ENCODE data around the gene USP15.

Gene USP15

GRCh38 chr12:62221107-62221506 is 39.1 kb upstream of the USP15 start:
- no peak for DNase-seq (ENCODE audit: low read depth)
- no peak overlapping the region for H3K4me3 ChIP-seq (ENCODE audit: low read depth, low read length)
- no peak for TF ChIP-seq CTCF (IDR thresholded peaks at IDR 0.05; ENCODE audit: insufficient read depth, low read depth, low read length, missing control alignments)

- H3K4me3 ChIP-seq (ENCODE audit: low read depth, low read length): no peak overlapping the region
- no peak for TF ChIP-seq CTCF (IDR thresholded peaks at IDR 0.05; ENCODE audit: insufficient read depth, low read depth, low read length, missing control alignments)
- no peak for DNase-seq (ENCODE audit: low read depth)
Measured at GRCh38 chr12:62224601-62225000, 35.6 kb upstream of the USP15 start.

- no peak for TF ChIP-seq CTCF (IDR thresholded peaks at IDR 0.05; ENCODE audit: insufficient read depth, low read depth, low read length, missing control alignments)
- DNase-seq (ENCODE audit: low read depth): no peak
- H3K4me3 ChIP-seq (ENCODE audit: low read depth, low read length): no peak overlapping the region
Measured at GRCh38 chr12:62227091-62227490, 33.1 kb upstream of the USP15 start.

GRCh38 chr12:62230652-62231051 is 29.6 kb upstream of the USP15 start:
- no peak for TF ChIP-seq CTCF (IDR thresholded peaks at IDR 0.05; ENCODE audit: insufficient read depth, low read depth, low read length, missing control alignments)
- no peak overlapping the region for H3K4me3 ChIP-seq (ENCODE audit: low read depth, low read length)
- no peak for DNase-seq (ENCODE audit: low read depth)

GRCh38 chr12:62232143-62232729 is 28.0 kb upstream of the USP15 start:
- no peak overlapping the region for H3K4me3 ChIP-seq (ENCODE audit: low read depth, low read length)
- no peak for TF ChIP-seq CTCF (IDR thresholded peaks at IDR 0.05; ENCODE audit: insufficient read depth, low read depth, low read length, missing control alignments)
- DNase-seq (ENCODE audit: low read depth): no peak

- DNase-seq (ENCODE audit: low read depth): no peak
- H3K4me3 ChIP-seq (ENCODE audit: low read depth, low read length): no peak overlapping the region
- TF ChIP-seq CTCF (IDR thresholded peaks at IDR 0.05; ENCODE audit: insufficient read depth, low read depth, low read length, missing control alignments): no peak
Measured at GRCh38 chr12:62233805-62234204, 26.4 kb upstream of the USP15 start.

- TF ChIP-seq CTCF (IDR thresholded peaks at IDR 0.05; ENCODE audit: insufficient read depth, low read depth, low read length, missing control alignments): no peak
Measured at GRCh38 chr12:62239571-62239970, 20.6 kb upstream of the USP15 start.

More at GRCh38 chr12:62239571-62239970, 20.6 kb upstream of the USP15 start:
- DNase-seq (ENCODE audit: low read depth): no peak
- no peak overlapping the region for H3K4me3 ChIP-seq (ENCODE audit: low read depth, low read length)
